ENCODE measurements around the gene ZSCAN21.

The ZSCAN21 gene

GRCh38 chr7:100089458-100090196 is 40.1 kb downstream of the ZSCAN21 start:
- intact Hi-C loops (cut with micrococcal nuclease): loop anchor here (10.0 kb wide), 2 partner anchors 75 to 535 kb away; partner anchors contain the start of genes FAM200A, ZKSCAN1 and ZNF655
- no peaks in the 10 kb centered on the region for H3K9me3 Mint-ChIP-seq
- peak overlapping the region; percentile 93 for H3K4me3 Mint-ChIP-seq
- H3K27me3 Mint-ChIP-seq: no peaks in the 10 kb centered on the region
- H3K36me3 Mint-ChIP-seq (ENCODE audit: low read depth): peaks cover 60% of the 10 kb centered on the region
- peaks cover 34% of the 10 kb centered on the region for H3K4me1 Mint-ChIP-seq (ENCODE audit: low read depth)
- peak overlapping the region; percentile 87 for H3K27ac Mint-ChIP-seq

- Mint-ChIP-seq H3K4me1 (ENCODE audit: low read depth) (peaks cover 36% of the 10 kb centered on the region), H3K36me3 (ENCODE audit: low read depth) (peaks cover 72% of the 10 kb centered on the region), H3K27ac (no peak overlapping the region), H3K9me3 (no peaks in the 10 kb centered on the region), H3K27me3 (no peaks in the 10 kb centered on the region), H3K4me3 (no peak overlapping the region)
- intact Hi-C loops (cut with micrococcal nuclease): no loop called here
Measured at GRCh38 chr7:100090527-100091410, 41.2 kb downstream of the ZSCAN21 start.

- Mint-ChIP-seq H3K27me3 (no peaks in the 10 kb centered on the region), H3K9me3 (no peaks in the 10 kb centered on the region), H3K4me1 (ENCODE audit: low read depth) (peaks cover 34% of the 10 kb centered on the region), H3K4me3 (no peak overlapping the region), H3K36me3 (ENCODE audit: low read depth) (peaks cover 80% of the 10 kb centered on the region), H3K27ac (no peak overlapping the region)
- intact Hi-C loops (cut with micrococcal nuclease): no loop called here
Measured at GRCh38 chr7:100091411-100092181, 42.0 kb downstream of the ZSCAN21 start.

- H3K36me3 Mint-ChIP-seq (ENCODE audit: low read depth): peaks cover 95% of the 10 kb centered on the region
Measured at GRCh38 chr7:100093054-100093453, 43.5 kb downstream of the ZSCAN21 start.

GRCh38 chr7:100093498-100093897 is 43.9 kb downstream of the ZSCAN21 start:
- intact Hi-C loops (cut with micrococcal nuclease): no loop called here
- Mint-ChIP-seq H3K36me3 (ENCODE audit: low read depth) (peaks cover 99% of the 10 kb centered on the region), H3K27ac (no peak overlapping the region), H3K27me3 (no peaks in the 10 kb centered on the region), H3K9me3 (no peaks in the 10 kb centered on the region), H3K4me1 (ENCODE audit: low read depth) (peaks cover 42% of the 10 kb centered on the region), H3K4me3 (no peak overlapping the region)

More at GRCh38 chr7:100093054-100093453, 43.5 kb downstream of the ZSCAN21 start:
- H3K27me3 Mint-ChIP-seq: no peaks in the 10 kb centered on the region
- peaks cover 38% of the 10 kb centered on the region for H3K4me1 Mint-ChIP-seq (ENCODE audit: low read depth)
- intact Hi-C loops (cut with micrococcal nuclease): no loop called here
- H3K27ac Mint-ChIP-seq: no peak overlapping the region
- H3K4me3 Mint-ChIP-seq: no peak overlapping the region
- H3K9me3 Mint-ChIP-seq: no peaks in the 10 kb centered on the region

- Mint-ChIP-seq H3K9me3 (no peaks in the 10 kb centered on the region), H3K4me1 (ENCODE audit: low read depth) (peaks cover 47% of the 10 kb centered on the region), H3K4me3 (no peak overlapping the region), H3K27ac (no peak overlapping the region), H3K36me3 (ENCODE audit: low read depth) (peaks cover 100% of the 10 kb centered on the region), H3K27me3 (no peaks in the 10 kb centered on the region)
- intact Hi-C loops (cut with micrococcal nuclease): no loop called here
Measured at GRCh38 chr7:100093925-100094486, 44.4 kb downstream of the ZSCAN21 start.

- H3K27ac Mint-ChIP-seq: peak overlapping the region; percentile 10
- peaks cover 45% of the 10 kb centered on the region for H3K4me1 Mint-ChIP-seq (ENCODE audit: low read depth)
- H3K27me3 Mint-ChIP-seq: no peaks in the 10 kb centered on the region
- intact Hi-C loops (cut with micrococcal nuclease): no loop called here
- H3K4me3 Mint-ChIP-seq: no peak overlapping the region
- H3K36me3 Mint-ChIP-seq (ENCODE audit: low read depth): peaks cover 98% of the 10 kb centered on the region
- no peaks in the 10 kb centered on the region for H3K9me3 Mint-ChIP-seq
Measured at GRCh38 chr7:100095289-100095688, 45.7 kb downstream of the ZSCAN21 start.

GRCh38 chr7:100095704-100096103 is 46.1 kb downstream of the ZSCAN21 start:
- peaks cover 94% of the 10 kb centered on the region for H3K36me3 Mint-ChIP-seq (ENCODE audit: low read depth)
- no peak overlapping the region for H3K4me3 Mint-ChIP-seq
- peaks cover 41% of the 10 kb centered on the region for H3K4me1 Mint-ChIP-seq (ENCODE audit: low read depth)
- intact Hi-C loops (cut with micrococcal nuclease): no loop called here
- no peaks in the 10 kb centered on the region for H3K27me3 Mint-ChIP-seq
- H3K27ac Mint-ChIP-seq: peak overlapping the region; percentile 10
- no peaks in the 10 kb centered on the region for H3K9me3 Mint-ChIP-seq

GRCh38 chr7:100098913-100099312 is 49.3 kb downstream of the ZSCAN21 start:
- no peak overlapping the region for H3K4me3 Mint-ChIP-seq
- H3K4me1 Mint-ChIP-seq (ENCODE audit: low read depth): peaks cover 41% of the 10 kb centered on the region
- H3K9me3 Mint-ChIP-seq: no peaks in the 10 kb centered on the region
- H3K36me3 Mint-ChIP-seq (ENCODE audit: low read depth): peaks cover 83% of the 10 kb centered on the region
- peak overlapping the region; percentile 98 for H3K27ac Mint-ChIP-seq
- H3K27me3 Mint-ChIP-seq: no peaks in the 10 kb centered on the region
- intact Hi-C loops (cut with micrococcal nuclease): no loop called here

GRCh38 chr7:100099452-100099851 is 49.9 kb downstream of the ZSCAN21 start:
- Mint-ChIP-seq H3K9me3 (no peaks in the 10 kb centered on the region), H3K4me1 (ENCODE audit: low read depth) (peaks cover 41% of the 10 kb centered on the region), H3K27ac (peak overlapping the region; percentile 98), H3K4me3 (peak overlapping the region; percentile 93), H3K36me3 (ENCODE audit: low read depth) (peaks cover 83% of the 10 kb centered on the region), H3K27me3 (no peaks in the 10 kb centered on the region)
- intact Hi-C loops (cut with micrococcal nuclease): no loop called here

- peak overlapping the region; percentile 93 for H3K4me3 Mint-ChIP-seq
- peaks cover 83% of the 10 kb centered on the region for H3K36me3 Mint-ChIP-seq (ENCODE audit: low read depth)
- H3K27ac Mint-ChIP-seq: peak overlapping the region; percentile 98
- peaks cover 37% of the 10 kb centered on the region for H3K4me1 Mint-ChIP-seq (ENCODE audit: low read depth)
- no peaks in the 10 kb centered on the region for H3K9me3 Mint-ChIP-seq
- no peaks in the 10 kb centered on the region for H3K27me3 Mint-ChIP-seq
- intact Hi-C loops (cut with micrococcal nuclease): loop anchor here (2.0 kb wide), 3 partner anchors 18 to 26 kb away; partner anchors contain the start of genes CNPY4, MBLAC1, TAF6 and ZNF3
Measured at GRCh38 chr7:100100420-100101015, 50.9 kb downstream of the ZSCAN21 start.

- H3K4me3 Mint-ChIP-seq: peak within 1 kb of the TSS; percentile 93
- peaks cover 83% of the 10 kb centered on the region for H3K36me3 Mint-ChIP-seq (ENCODE audit: low read depth)
- no peaks in the 10 kb centered on the region for H3K27me3 Mint-ChIP-seq
- H3K9me3 Mint-ChIP-seq: no peaks in the 10 kb centered on the region
- H3K4me1 Mint-ChIP-seq (ENCODE audit: low read depth): peaks cover 30% of the 10 kb centered on the region
- intact Hi-C loops (cut with micrococcal nuclease): loop anchor here (2.0 kb wide), 3 partner anchors 18 to 26 kb away; partner anchors contain the start of genes CNPY4, MBLAC1, TAF6 and ZNF3
- peak within 1 kb of the TSS; percentile 98 for H3K27ac Mint-ChIP-seq
Measured at GRCh38 chr7:100101016-100101862, 51.7 kb downstream of the ZSCAN21 start, which contains the start of the genes AP4M1 and MCM7. Gene AP4M1, plus strand, starts transcription at chr7:100101643. Its CDS starts 72 bp downstream, at chr7:100101715. Gene MCM7, minus strand, starts transcription at chr7:100101397. Its CDS starts 103 bp downstream, at chr7:100101294.
